ENCODE data around the gene CD209.
"Not testable (repeated sequence)": the region's sequence is repeated elsewhere in the genome, so short reads cannot be mapped to it uniquely, and the experiment has no call there.

Gene CD209

GRCh38 chr19:7766535-7766934 is 19.2 kb upstream of the CD209 start:
- no peak for DNase-seq

GRCh38 chr19:7765043-7765442 is 17.7 kb upstream of the CD209 start:
- not testable (repeated sequence) for DNase-seq

- DNase-seq, result not testable (repeated sequence)
These were observed 16.8 kb upstream of the CD209 start for GRCh38 chr19:7764157-7764556.

- no peak for DNase-seq
These were observed 16.4 kb upstream of the CD209 start for GRCh38 chr19:7763696-7764095.

GRCh38 chr19:7762719-7763293 is 15.5 kb upstream of the CD209 start, which contains the start of gene CLEC4M:
Gene CLEC4M (plus strand): TSS chr19:7763243. CDS start chr19:7763267, 24 bp downstream.
- no peak for DNase-seq

- DNase-seq, result no peak
These were observed 11.8 kb upstream of the CD209 start for GRCh38 chr19:7759156-7759555.

GRCh38 chr19:7757358-7757757 is 10.0 kb upstream of the CD209 start:
- DNase-seq, result no peak

GRCh38 chr19:7756258-7756657 is 8.9 kb upstream of the CD209 start:
- DNase-seq, result no peak

- DNase-seq, result no peak
These were observed 3.9 kb upstream of the CD209 start for GRCh38 chr19:7751157-7751783.

- peak; percentile 35 for DNase-seq
These were observed 1.4 kb upstream of the CD209 start for GRCh38 chr19:7748756-7749155.

GRCh38 chr19:7748171-7748570 is 837 bp upstream of the CD209 start:
- no peak for DNase-seq

GRCh38 chr19:7746306-7746705 is 1.0 kb downstream of the CD209 start:
- DNase-seq, result not testable (repeated sequence)

GRCh38 chr19:7744871-7745650 is 2.3 kb downstream of the CD209 start:
- DNase-seq, result no peak

GRCh38 chr19:7744199-7744786 is 3.0 kb downstream of the CD209 start:
- DNase-seq, result no peak

- no peak for DNase-seq
These were observed 3.9 kb downstream of the CD209 start for GRCh38 chr19:7743425-7743841.

GRCh38 chr19:7742991-7743390 is 4.3 kb downstream of the CD209 start:
- no peak for DNase-seq

GRCh38 chr19:7742575-7742974 is 4.8 kb downstream of the CD209 start:
- no peak for DNase-seq

GRCh38 chr19:7740682-7741054 is 6.7 kb downstream of the CD209 start:
- no peak for DNase-seq

GRCh38 chr19:7739801-7740681 is 7.3 kb downstream of the CD209 start:
- DNase-seq, result no peak

- DNase-seq, result no peak
These were observed 8.1 kb downstream of the CD209 start for GRCh38 chr19:7739211-7739755.

GRCh38 chr19:7738023-7738422 is 9.3 kb downstream of the CD209 start:
- no peak for DNase-seq

- DNase-seq, result no peak
These were observed 10.1 kb downstream of the CD209 start for GRCh38 chr19:7737215-7737614.

Data from eye (tissue), 1 donor.